Measurements from ENCODE around the gene LAMA5.

The LAMA5 gene

DNA sequence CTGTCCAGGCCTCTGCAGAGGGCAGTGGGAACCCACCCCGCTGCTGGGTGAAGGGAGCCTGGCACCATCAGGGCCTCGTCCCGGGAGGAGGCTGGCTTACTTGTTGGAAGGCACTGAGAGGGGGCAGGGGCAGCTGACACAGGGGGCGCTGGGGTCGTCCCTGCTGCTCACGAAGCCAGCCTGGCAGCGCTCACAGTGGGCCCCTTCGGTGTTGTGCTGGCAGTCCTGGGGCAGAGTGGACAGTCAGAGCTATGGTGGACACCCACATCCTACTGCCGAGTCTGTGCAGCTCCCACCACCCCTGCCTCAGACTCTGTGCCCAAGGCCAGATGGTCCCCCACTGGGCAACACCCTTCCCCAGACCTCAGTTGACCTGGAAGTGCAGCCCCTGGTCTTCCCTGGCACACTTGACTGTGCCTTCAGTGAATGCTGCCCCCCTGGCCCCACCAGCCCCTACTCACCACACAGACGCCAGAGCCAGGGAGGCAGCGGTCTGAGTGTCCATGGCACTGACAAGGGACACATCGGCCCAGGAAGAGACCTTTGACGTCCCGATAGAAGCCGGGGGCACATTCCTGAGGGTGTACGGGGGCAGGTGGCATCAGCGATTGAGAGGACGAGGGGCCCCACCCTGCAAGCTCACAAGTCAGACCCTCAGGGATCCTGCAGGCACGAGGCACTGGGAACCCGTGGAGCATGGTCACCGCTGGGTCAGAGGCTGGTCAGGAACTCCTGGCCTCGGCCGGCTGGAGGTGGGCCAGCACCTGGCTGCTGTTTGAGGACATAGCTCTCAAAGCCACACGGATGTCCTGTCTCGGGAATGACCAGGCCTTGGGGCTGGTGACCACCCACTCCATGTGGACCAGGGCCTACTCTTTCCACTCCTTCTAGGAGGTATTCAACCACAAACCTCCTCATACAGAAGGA, 42.9 kb downstream of the LAMA5 start:
- no peak for DNase-seq

DNA sequence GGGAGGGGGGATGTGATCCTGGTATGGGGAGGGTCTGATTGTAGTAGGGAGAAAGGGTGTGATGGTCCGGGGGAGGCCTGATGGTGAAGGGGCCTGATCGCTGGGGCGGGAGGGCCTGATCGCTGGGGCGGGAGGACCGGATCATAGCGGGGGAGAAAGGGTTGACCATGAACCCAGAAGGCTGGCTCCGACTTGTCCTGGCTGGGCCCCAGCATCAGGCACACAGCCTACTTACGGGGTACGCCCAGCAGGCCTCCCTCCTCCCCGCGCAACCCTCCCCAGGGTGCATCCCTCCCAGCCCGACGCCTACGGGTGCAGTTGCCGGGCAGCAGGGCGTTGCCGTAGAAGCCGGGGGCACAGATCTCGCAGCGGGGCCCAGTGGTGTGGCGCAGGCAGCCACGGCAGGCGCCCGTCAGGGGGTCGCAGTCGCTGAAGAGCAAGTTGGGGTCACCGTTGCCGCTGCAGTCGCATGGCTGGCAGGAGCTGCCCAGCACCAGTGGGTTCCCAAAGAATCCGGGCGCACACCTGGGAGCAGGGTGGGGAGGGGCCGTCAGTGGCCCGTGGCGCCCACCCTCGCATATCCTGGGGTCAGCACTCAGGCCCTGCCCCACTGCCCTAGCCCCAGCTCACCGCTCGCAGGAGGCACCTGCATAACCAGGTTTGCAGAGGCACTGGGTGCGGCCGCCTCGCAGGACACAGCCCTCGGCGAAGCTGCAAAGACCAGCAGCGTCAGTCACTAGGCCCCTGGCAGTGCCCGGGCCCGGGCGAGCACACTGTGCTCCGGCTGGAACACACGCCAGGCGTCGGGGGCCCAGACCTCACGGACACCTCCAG, 43.7 kb downstream of the LAMA5 start:
- DNase-seq: no peak

DNA sequence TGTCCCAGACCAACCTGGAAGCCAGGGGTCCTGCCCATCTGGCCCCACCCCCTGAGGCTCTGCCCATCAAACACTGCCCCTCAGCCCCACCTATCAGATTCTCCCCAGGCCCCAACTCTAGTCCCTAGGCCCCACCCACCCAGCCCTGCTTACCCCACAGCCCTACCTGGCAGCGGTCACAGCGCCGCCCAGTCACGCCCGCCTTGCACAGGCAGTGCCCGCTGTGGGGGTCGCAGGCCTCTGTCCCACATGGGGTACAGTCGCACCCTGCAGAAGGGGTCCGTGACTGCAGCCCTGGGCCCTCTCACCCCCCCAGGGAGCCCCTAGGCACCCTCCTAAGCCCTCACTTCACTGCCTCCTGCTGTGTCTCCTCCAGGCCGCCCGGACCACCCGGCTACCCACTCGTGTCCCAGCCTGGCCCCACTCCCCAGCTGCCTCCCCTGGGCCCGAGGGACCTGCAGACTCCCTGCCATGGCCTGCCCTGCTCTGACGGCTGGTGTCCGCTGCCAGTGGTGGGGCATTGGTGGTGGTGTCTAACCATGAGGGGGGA, 44.5 kb downstream of the LAMA5 start:
- DNase-seq: no peak

DNA sequence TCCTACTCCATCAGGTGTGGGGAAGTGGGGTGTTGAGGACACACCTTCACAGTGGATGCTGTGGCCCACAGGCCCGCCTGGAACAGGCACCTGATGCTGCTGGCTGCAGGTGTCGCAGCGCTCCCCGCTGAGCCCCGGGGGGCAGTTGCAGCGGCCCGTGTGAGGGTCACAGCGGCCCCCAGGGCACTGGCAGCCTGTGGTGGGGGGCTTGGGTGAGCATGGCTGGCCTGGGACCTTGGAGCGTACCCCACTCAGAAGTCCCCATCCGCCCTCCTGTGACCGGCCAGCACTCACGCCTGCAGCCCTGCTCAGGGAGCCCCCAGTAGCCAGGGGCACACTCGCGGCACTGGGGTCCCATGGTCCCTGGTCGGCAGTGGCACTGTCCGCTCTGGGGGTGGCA, 45.1 kb downstream of the LAMA5 start:
- DNase-seq: no peak

DNA sequence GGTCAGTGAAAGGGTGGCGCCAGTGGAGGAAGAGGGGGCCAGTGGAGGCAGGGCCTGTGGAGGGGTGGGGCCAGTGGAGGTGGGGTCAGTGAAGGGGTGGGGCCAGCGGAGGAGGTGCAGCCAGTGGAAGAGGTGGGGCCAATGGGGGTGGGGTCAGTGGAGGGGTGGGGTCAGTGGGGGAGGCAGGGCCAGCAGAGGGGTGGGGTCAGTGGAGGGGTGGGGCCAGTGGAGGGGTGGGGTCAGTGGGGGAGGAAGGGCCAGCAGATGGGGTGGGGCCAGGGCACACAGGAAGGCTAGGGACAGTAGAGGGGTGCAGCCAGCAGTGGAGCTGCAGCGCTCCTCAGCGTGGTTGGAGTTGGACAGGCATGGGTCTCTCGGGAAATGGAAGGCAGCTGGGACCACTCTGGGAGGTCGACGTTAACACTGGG, 45.6 kb downstream of the LAMA5 start:
- DNase-seq: no peak

DNA sequence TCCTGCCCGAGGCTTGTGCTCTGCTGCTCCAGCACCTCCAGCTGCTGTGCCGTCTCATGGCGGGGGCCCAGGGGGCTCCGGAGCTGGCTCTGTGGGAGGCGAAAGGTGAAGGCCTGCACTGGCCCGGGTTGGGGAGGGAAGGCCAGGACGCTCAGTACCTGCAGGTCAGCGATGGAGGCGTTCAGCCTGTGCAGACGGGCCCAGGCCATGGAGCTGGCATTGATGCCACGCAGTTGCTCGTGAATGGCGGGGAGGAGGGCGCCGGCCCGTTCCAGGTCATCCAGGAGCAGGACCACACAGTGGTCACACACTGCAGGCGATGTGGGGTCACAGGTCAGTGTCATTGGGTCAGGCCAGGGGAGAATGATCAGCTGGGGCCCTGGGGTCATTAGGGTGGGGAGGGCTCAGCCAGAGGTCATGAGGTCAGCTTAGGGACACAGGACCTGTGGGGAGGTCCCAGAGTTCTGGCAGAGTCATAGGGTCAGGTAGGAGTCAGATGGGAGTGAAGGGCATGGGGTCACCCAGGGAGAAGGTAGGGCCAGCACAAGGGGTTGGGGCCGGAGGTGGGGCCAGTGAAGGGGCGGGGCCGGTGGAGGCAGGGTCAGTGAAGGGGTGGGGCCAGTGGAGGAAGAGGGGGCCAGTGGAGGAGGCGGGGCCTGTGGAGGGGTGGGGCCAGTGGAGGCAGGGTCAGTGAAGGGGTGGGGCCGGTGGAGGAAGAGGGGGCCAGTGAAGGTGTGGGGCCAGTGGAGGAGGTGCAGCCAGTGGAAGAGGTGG, 46.3 kb downstream of the LAMA5 start:
- DNase-seq: no peak

DNA sequence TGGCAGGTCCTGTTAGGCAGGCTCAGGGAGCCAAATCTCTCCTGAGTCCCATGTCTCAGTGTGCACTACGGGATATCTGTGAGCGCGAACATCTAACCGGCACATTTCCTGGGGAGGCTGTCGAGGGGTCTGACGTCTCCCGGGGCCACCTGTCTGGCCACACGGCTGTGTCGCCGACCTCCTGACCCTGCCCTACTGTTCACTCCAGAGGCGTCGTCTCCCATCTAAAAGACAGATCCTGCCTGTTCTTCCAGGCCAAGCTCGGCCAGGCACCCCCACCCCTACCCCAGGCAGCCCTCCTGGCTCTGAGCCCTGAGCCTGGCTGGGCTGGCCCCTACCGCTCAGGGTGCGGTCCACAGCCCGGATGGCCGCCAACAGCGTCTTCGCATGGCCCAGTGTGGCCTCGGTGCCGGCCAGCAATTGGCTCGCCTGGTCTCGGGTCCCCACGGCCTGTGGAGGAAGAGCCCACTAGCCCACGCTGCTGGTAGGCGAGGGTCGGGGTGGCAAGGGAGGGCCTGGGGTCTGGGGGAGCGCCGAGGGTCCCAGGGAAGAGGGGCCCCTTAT, 47.7 kb downstream of the LAMA5 start:
- DNase-seq: no peak

DNA sequence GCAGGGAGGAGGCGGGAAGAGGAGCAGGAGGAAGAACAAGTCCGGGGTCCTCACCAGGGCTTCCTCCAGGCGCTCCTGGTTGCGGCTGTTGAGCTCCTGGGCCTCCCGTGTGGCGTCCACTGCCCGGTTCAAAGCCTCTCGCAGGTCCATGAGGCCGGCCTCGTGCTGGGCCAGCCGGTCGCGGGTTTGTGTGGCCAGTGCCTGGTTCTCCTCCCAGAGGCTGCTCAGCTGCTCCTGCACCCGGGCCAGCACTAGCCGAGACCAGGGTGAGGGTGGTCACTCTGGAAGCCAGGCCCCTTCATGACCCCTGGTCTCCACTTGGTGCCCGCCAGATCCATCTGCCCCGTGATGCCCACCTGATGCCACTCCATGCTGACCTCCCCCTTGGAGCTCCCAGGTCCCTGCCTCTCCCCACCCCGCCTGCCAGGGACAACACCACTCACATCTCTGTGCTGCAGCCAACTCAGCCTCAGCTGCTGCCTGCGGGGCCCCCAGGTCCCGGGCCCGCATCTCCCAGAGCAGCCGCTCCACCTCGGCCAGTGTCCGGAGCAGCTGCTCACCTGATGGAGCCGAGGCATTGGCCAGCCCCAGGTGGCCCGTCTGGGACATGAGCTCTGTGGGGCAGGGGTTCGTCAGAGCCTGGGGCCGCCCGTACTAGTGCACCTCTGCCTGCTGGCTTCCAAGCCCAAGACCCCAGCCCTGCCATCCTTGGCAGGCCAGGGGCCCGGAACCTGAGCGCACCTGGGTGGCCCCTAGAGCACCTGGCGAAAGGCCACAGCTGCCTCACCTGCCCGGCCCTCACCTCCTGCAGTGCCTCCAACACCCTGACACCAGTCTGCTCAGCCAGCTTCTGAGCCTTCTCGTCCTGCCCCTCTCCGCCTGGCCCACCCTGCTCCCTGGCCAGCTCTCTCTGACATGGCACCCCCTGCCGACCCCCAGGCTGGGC, 48.4 kb downstream of the LAMA5 start:
- no peak for DNase-seq

DNA sequence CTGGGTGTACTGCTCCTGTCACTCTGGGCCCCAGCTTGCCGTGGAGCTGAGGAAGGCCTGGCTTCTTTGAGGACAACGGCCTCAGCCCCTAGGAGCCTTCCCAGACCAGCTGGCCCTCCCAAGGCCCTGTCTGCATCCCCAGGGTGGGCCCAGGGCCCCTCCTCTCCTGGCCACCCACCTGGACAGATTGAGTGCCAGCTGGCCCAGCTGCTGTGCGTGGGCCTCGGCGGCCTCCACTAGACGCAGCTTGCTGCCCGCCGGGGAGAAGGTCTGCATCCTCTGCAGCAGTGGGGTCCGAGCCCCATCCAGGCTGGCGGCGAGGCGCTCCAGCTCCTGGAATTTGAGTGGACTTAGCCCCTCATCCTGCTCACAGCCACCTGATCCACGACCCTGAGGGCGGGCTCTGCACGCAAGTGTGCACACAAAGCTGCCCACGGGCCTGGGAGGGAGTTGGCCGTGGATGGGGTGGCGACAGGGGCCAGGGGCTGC, 49.9 kb downstream of the LAMA5 start:
- no peak for DNase-seq

DNA sequence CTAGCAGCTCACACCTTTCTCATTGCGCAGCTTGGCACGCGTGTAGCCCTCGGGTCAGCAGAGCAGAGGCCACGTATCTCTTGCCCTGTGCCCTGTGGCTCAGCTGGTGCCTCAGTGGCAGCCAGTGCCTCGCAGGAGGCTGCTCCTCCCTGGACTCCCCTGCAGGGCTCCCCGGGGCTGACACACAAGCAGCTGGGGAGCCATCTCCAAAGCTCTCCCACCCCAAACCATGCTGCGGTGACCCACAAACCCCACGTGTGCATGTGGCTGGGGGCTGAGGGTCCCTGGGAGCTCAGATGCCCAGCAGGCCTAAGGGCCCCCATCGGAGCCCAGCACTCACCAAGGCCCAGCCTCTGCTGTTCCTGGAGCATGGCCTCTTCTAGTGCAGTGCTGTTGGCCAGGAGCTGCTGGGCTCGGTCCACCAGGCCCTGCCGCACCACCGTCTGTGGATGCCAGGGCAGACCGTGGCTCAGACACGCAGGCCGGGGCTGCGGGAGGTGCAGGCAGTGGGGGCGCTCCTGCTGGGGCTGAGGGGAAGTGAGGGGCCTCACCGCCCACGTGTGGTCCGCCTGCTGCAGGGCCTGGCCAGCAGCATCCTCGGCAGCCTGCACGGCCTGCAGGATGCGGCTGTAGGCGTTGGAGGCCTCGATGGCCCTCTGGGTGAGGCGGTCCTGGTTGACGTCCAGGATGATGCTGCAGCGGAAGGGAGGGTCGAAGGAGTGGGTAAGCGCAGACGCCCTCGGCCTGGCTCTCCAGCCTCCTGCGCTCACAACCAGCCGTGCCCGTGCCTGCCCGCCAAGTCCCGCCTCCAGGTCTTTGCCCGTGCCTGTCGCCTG, 50.6 kb downstream of the LAMA5 start:
- no peak for DNase-seq

DNA sequence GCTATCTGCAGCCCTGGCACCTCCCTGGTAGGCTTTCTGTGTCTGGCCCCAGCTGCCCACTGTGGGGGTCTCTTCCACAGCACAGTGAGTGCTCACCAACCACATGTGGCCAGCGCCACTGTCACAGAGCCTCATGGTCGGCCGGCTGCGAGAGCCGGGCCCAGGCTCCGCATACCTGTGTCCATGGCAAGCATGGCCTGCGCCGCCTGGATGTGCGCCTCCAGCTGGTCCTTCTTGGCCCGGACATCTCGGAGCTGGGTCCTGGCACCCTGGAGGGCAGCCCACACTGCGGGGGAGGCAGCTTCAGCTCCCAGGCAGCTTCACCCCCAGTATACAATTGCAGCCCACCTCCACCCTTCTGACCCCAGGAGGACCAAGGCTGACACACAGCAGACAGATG, 51.3 kb downstream of the LAMA5 start:
- no peak for DNase-seq

DNA sequence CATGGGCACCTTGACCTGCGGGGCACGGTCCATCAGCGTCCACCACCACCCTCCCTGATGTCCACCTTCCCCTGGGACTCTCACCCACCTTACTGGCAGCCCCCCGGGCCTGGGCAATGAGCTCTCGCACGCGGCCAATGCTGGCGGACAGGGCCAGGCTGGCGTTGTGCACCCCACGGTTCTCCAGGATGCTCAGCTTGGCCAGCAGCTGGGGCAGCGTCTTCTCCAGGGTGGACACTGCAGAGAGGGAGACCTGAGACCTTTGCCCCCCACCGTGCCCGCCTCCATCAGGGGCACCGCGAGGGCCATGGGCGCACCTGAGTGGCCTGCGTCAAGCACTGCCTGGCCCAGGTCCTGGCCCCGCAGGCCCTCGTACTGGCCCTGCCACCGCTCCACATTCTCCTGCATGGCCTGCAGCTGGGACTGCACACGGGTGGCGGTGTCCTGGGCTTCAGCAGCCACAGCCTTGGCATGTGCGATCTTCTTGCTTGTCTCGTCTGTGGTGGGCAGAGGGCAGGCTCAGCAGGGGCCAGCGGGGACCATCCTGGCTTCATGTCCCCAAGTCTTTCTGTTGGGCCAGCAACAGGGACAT, 52.3 kb downstream of the LAMA5 start:
- DNase-seq: no peak

DNA sequence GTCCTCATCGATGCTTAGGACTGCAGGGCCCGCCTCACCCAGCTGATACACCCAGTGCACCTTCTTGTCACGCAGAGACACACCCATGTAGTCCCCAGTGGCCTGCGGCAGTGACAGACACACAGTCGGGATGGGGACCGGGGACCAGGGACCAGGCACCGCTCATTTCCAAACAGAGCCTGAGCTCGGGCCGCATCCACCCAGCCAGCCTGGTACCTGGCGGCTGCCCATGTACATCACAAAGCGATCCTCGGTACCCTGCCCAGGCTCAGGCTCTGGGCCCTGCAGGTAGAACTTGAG, 52.8 kb downstream of the LAMA5 start:
- no peak for DNase-seq

DNA sequence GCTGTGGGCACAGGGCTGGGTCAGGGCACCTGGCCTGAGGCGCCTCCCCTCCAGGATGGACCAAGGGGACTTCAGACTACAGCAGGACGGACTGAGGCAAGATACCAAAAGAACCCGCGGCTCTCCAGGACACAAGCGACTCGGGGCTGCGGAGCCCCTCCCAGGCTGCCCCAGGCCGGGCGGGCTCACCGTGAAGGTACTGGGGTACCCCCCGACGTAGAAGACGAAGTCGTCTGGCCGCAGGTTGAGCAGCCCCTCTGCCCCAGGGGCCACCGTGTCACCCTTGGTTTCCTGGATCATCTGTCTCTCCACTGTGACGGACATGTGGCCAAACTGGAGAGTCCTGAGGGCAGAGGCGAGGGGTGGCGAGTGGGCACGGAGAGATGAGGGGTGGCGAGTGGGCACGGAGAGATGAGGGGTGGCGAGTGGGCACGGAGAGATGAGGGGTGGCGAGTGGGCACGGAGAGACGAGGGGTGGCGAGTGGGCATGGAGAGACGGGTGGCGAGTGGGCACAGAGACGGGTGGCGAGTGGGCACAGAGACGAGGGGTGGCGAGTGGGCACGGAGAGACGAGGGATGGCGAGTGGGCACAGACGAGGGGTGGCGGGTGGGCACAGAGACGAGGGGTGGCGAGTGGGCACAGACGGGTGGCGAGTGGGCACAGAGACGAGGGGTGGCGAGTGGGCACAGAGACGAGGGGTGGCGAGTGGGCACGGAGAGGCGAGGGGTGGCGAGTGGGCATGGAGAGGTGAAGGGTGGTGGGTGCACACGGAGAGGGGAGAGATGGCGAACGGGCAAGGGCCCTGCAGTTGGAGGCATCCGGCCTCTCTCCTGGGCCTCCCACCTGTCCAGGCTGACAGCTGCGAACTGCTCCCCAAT, 53.4 kb downstream of the LAMA5 start:
- DNase-seq: no peak

DNA sequence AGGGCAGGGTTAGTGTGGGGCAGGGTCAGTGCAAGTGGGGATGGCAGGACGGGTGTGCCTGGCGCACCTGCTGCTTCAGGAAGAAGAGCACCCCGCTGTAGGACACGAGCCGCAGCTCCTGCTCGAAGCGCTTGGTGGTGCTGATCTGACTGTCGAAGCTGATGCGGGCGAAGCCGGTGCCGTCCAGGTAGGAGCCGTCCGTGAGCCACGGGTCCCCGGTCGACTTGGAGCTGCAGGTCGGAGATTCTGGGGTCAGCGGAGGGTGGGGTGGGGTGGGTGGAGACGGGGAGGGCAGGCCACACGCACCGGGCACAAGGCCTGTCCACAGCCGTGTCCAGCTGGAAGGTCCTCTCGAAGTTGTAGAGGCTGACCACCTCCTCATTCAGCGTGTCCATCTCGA, 54.1 kb downstream of the LAMA5 start:
- DNase-seq: no peak

DNA sequence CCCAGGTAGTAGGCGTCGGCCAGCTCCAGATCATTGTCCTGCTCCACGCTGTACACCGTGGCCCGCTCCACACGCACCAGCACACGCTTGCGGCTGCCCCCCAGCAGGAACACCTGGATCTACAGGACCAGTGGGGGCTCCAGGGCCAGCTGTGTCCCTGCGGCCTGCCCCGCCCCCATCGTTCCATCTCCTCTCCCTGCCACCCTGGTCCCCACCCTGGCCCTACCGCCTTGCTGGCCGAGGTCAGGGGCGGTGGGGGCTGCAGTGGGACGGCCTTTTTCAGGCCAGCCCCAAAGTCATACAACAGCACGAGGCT, 54.5 kb downstream of the LAMA5 start:
- no peak for DNase-seq

DNA sequence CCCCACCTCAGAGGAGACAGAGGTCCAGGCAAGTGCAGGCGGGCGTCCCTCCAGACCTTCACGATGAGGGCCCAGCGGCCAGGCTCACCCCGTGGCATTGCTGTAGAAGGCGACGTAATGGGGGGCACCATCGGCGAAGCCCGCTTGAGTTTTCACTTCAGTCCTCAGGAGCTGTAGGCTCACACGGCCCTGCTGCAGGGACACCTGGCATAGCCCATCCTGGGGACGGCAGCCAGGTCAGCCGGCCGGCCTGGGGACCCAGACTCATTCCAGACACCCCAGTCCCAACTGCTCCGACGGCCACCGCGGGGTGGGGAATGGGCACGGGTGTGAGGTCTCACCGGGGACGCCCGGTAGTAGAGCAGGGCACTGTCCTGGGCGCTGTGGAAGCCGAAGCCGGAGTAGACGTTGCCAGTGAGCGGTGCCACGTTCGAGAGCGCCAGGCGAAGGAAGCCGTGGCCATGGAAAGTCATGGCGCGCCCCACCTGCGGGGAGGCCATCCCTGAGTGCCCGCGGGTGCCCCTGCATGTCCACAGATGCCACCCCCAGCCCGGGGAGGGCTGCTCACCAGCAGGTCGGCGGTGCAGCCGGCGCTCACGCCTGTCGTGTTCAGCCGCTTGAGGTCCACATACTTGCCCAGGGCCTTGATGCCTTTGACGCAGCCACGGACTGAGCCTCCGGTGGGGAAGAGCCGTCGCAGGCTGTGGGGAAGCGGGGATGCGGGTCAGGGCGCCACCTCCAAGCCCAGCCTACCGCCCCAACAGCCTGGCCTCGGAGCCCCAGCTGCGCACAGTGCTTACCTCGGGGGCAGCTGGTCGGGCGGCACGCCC, 55.1 kb downstream of the LAMA5 start:
- DNase-seq: no peak

DNA sequence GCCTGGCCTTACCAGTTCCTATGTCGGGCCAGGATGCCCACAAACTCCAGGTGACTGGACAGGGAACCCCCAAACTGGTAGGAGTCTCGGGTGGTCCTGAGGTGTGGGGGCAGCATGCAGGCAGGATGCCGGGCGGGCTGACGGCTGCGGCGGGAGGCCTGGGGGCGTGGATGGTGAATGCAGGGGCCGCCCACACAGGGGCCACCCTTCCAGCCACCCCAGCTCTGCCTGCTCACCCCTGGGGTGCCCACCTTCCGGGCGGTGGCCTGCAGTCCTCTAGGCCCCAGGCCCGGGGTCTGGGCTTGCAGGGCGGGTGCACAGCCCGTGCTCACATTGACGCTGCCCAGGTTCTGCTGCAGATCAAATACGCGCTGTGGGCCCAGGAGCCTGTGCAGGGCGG, 56.0 kb downstream of the LAMA5 start:
- DNase-seq: no peak

All from stimulated activated naive CD4-positive, alpha-beta T cell treated with Interleukin-2 at 50 U/mL for 16 hours (primary cell).